GM10248 (cell line): Measurements from ENCODE around the gene ABCB8.

ENCODE experiments used
- CTCF ChIA-PET: fragments of 300-600 bp; sonication (Branson Sonifier 250); formaldehyde crosslinking; extraction: SDS; loops from one replicate; lab custom pipeline; 2021; ENCODE audit warnings: antibody characterized with exemption; lab: Yijun Ruan, JAX
- POLR2A ChIA-PET: fragments of 350-650 bp; sonication (Branson Sonifier 250); formaldehyde crosslinking; extraction: SDS; loops from one replicate; lab custom pipeline; 2020; ENCODE audit warnings: antibody characterized with exemption; lab: Yijun Ruan, JAX
- DNase-seq: peaks from one replicate; pipeline ENCODE4 v3.0.0; 2012; ENCODE audit errors: extremely low spot score
- TF ChIP-seq, protein P1 (sequence below): IDR thresholded peaks from 2 replicates; pipeline ENCODE4 v1.5.1; 2012; ENCODE audit warnings: mild to moderate bottlenecking, low read depth; ENCODE audit errors: extremely low read depth, missing control alignments, control extremely low read depth

The ABCB8 gene

DNA sequence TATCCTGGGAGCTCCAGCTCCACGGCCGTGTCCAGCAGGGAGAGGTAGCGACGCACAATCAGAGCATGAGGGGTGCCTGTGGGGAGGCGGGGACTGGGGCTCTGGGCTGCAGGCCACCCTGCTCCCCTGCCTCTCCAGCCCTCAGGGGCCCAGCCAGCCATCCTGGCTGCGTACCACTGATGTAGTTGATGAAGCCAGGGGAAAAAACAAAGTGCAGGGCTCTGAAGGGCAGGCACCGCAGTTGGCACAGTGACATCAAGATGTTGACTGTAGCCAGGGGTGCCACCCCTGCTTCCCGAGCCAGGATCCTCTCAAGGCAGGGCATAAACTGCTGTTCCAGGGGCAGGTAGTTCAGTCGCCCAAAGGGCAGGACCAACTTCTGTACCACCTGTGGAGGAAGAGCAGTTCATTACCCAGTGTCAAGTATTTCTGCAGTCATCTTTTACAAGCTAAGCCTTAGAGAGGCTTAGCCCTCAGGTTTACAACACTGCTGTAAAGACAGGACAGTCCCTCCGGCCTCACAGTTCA lies 49.5 kb downstream of the ABCB8 start:
- POLR2A ChIA-PET, result no interaction called here
- no peak for DNase-seq
- CTCF ChIA-PET, result interaction anchor here (0.9 to 1.9 kb wide), 9 partner anchors 10 to 93 kb away, joined by 3 to 8 read pairs (median 3); partner anchors contain the start of gene ABCB8
- TF ChIP-seq, protein P1, sequence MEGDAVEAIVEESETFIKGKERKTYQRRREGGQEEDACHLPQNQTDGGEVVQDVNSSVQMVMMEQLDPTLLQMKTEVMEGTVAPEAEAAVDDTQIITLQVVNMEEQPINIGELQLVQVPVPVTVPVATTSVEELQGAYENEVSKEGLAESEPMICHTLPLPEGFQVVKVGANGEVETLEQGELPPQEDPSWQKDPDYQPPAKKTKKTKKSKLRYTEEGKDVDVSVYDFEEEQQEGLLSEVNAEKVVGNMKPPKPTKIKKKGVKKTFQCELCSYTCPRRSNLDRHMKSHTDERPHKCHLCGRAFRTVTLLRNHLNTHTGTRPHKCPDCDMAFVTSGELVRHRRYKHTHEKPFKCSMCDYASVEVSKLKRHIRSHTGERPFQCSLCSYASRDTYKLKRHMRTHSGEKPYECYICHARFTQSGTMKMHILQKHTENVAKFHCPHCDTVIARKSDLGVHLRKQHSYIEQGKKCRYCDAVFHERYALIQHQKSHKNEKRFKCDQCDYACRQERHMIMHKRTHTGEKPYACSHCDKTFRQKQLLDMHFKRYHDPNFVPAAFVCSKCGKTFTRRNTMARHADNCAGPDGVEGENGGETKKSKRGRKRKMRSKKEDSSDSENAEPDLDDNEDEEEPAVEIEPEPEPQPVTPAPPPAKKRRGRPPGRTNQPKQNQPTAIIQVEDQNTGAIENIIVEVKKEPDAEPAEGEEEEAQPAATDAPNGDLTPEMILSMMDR, result no peak

DNA sequence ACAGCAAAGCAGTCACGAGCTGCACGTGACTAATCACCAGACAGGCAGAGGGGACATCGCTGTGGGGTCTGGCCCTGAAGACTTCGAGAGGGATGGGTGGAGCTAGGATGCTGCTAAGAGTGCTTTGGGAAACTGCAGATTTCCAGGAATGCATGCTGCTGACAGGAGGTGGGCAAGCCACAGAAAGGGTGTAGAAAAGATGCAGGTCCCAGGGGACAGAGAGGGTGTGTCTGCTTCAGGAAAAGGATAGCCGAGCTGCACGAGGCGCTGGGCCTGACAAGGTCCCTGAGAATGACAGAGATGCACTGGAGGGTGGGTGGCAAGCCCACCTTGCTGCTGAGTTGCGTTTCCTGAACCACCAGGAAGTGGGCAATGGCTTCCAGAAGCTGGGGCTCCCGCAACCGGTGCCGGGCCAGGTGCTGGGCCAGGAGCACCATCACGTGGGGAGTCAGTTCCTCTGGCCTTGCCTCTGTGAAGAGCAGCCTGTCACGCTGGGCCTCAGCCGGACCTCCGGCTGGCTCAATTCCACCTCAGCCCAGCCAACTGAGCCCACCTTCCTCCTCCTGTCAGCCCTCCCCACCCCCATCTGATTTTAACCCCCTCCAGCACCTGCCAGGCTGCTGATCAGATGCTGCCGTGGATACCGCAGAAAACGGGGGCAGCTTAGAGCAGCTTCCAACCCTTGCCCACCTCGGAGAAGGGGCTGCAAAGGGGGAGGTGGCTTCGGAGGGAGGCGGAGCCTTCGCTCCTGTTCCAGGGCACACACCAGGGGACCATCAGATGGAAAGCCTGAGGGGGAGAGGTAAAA lies 50.2 kb downstream of the ABCB8 start:
- CTCF ChIA-PET, result interaction anchor here (1.4 to 1.9 kb wide), 4 partner anchors 18 to 94 kb away, joined by 3 to 7 read pairs (median 4); no protein-coding TSS in a partner anchor
- POLR2A ChIA-PET, result no interaction called here
- TF ChIP-seq, protein P1, result no peak
- no peak for DNase-seq

DNA sequence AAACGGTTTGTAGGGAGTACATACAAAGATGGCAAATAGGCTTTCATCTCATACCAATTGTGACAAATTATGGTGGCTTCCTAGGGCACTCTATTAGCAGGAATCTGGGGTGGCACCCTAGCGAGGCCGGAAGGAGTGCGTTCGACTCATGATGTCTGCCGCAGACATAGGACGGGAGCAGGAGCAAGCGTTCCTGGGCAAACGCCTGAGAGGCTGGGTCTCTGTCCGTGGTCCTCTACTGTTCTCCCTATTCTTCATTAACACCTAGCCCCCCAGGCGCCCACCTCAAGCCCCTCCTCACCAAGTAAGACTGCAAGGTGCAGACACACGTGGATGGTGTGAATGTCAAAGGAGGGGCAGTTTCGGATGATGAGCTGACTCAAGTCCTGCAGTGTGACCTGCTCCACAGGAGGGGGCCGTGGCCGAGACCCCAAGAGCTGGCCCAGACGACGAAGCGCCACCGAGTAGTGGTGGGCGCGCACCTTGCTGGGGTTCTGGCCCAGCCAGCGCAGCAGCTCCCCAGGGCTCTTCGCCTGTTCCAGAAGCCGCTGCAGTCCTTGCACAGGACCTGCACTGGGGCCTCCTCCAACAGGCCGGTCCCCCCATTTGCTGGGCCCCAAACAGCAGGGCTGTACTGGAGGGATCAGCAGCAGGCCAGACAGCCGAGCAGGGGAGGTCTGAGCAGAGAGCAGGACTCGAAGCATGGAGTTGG lies 51.1 kb downstream of the ABCB8 start:
- DNase-seq, result no peak
- TF ChIP-seq, protein P1, result no peak
- ChIA-PET CTCF (interaction anchor here (1.7 kb wide), 1 partner anchor 33 kb away, joined by 3 read pairs; no protein-coding TSS in a partner anchor), POLR2A (no interaction called here)

DNA sequence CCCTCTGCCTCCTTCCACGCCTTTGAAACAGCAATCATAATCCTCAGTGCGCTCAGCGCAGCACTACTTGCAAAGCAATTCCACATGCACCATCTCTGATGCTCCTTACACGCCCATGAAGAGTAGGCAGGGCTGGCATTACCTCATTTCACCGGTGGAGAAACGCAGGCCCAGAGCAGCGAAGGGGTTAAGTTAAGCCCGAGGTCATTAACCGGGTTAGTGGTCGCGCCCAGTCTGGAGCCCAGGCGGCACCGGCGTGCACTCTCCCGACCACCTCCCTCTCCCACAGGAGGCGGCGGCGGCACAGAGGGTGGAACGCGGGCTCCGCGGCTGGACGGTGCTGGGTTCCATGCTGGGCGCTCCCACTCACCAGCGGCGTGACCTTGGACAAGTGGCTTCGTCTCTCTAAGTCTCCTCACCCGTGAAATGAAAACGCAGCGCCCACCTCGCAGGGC lies 51.8 kb downstream of the ABCB8 start:
- ChIA-PET CTCF (interaction anchor here (0.8 kb wide), 1 partner anchor 31 kb away, joined by 4 read pairs; no protein-coding TSS in a partner anchor), POLR2A (interaction anchor here (1.0 kb wide), 1 partner anchor 21 kb away, joined by 3 read pairs; the partner anchor contains the start of gene SLC4A2)
- TF ChIP-seq, protein P1, result no peak
- no peak for DNase-seq

DNA sequence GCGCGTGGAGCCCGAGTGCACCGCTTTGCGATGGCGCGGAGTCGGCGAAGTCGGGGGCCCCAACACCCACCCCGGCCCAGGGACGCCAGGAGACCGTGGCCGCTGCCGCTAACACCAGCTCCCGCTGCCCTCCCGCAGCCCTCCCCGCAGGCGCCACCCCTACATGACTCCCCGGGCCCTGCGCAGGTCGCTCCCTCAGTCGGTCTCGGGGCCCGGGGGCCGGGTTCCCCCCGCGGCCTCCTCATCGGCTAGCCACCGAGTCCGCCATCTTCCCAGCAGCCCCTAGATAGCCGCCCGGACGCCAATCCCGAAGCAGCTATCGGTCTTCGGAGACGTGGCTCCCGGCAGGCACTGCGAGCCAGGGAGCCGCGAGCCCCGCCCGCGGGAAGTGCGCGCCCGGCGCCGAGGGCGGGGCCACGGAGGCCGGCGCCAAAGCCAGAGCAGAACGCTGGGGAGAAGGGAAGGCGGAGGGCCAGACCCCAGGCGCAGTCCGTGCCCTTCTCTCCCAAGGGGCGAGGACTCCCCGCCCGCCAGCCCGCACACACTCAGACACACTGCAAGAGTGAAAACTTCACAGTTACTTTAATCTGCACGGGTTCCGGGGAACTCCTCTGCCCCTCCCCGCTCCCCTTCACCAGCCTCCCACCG lies 52.4 kb downstream of the ABCB8 start, which contains the start of gene FASTK:
FASTK (minus strand) TSS at position 288 of the 648 bp plus-strand sequence; CDS start at position 245, 43 bp downstream.
- POLR2A ChIA-PET, result interaction anchor here (1.0 kb wide), 1 partner anchor 22 kb away, joined by 3 read pairs; the partner anchor contains the start of gene SLC4A2
- CTCF ChIA-PET, result interaction anchor here (0.8 kb wide), 1 partner anchor 30 kb away, joined by 4 read pairs; no protein-coding TSS in a partner anchor

More for the DNA sequence above, 52.4 kb downstream of the ABCB8 start, which contains the start of gene FASTK:
- TF ChIP-seq, protein P1, result no peak
- peak; percentile 97 for DNase-seq
